OCI-LY1 (cell line): ENCODE measurements around the gene ZNF30.

Experiments used
- H2AFZ ChIP-seq: fragments of 200-600 bp; sonication (generic), shearing (Covaris generic); 2 replicates; pipeline ENCODE4 v1.6.0; 2014; ENCODE audit warnings: antibody characterized with exemption, mild to moderate bottlenecking, low read length
- H3F3A ChIP-seq: fragments of 200-600 bp; sonication (generic), shearing (Covaris generic); 2 replicates; pipeline ENCODE4 v1.6.0; 2014; ENCODE audit warnings: mild to moderate bottlenecking, antibody characterized with exemption, low read length, moderate library complexity; ENCODE audit not compliant: insufficient read depth
- H3K27ac ChIP-seq: fragments of 200-600 bp; sonication (generic); 2 replicates; pipeline ENCODE4 v1.5.1; 2014; ENCODE audit warnings: low read length, mixed run types, mild to moderate bottlenecking, low read depth; ENCODE audit not compliant: poor library complexity, severe bottlenecking
- H3K27me3 ChIP-seq: fragments of 200-600 bp; sonication (generic); 2 replicates; pipeline ENCODE4 v1.6.0; 2014; ENCODE audit warnings: antibody characterized with exemption, mild to moderate bottlenecking, low read length, moderate library complexity; ENCODE audit not compliant: insufficient read depth
- H3K36me3 ChIP-seq: fragments of 200-600 bp; sonication (generic); 2 replicates; pipeline ENCODE4 v1.6.1; 2014; ENCODE audit warnings: mild to moderate bottlenecking, antibody characterized with exemption, low read length, moderate library complexity, mixed read lengths; ENCODE audit not compliant: insufficient read depth
- H3K4me1 ChIP-seq: fragments of 200-600 bp; sonication (generic); 2 replicates; pipeline ENCODE4 v1.5.1; 2014; ENCODE audit warnings: mild to moderate bottlenecking, low read length, moderate library complexity; ENCODE audit not compliant: insufficient read depth, severe bottlenecking
- H3K4me2 ChIP-seq: fragments of 200-600 bp; sonication (generic), shearing (Covaris generic); 2 replicates; pipeline ENCODE4 v1.6.1; 2014; ENCODE audit warnings: low read length
- H3K4me3 ChIP-seq: fragments of 200-600 bp; sonication (generic); 2 replicates; pipeline ENCODE4 v1.5.1; 2014; ENCODE audit warnings: low read length, low read depth, mild to moderate bottlenecking, mixed read lengths; ENCODE audit not compliant: poor library complexity, severe bottlenecking
- H3K79me2 ChIP-seq: fragments of 200-600 bp; shearing (Covaris generic); 2 replicates; pipeline ENCODE4 v1.6.1; 2016; ENCODE audit warnings: mixed run types, low read length, mixed read lengths; ENCODE audit not compliant: insufficient read depth
- H3K9ac ChIP-seq: fragments of 200-600 bp; sonication (generic), shearing (Covaris generic); 2 replicates; pipeline ENCODE4 v1.6.1; 2014; ENCODE audit warnings: mild to moderate bottlenecking, low read length, mixed read lengths
- H3K9me2 ChIP-seq: fragments of 200-600 bp; sonication (generic), shearing (Covaris generic); 2 replicates; pipeline ENCODE4 v1.6.1; 2014; ENCODE audit warnings: low read depth, mild to moderate bottlenecking, low read length, mixed read lengths
- H3K9me3 ChIP-seq: fragments of 200-600 bp; shearing (Covaris generic); 2 replicates; pipeline ENCODE4 v1.6.1; 2014; ENCODE audit warnings: low read length, mixed read lengths
- H4K20me1 ChIP-seq: fragments of 200-600 bp; sonication (generic), shearing (Covaris generic); 2 replicates; pipeline ENCODE4 v1.6.0; 2016; ENCODE audit warnings: mild to moderate bottlenecking, low read length; ENCODE audit not compliant: insufficient read depth
- CTCF ChIP-seq: fragments of 200-600 bp; sonication (generic), shearing (Covaris generic); IDR thresholded peaks from 2 replicates; pipeline ENCODE4 v1.5.1; 2017; ENCODE audit warnings: mild to moderate bottlenecking, antibody characterized with exemption, low read length, moderate library complexity, mixed read lengths
- EZH2 ChIP-seq: fragments of 200-600 bp; sonication (generic), shearing (Covaris generic); IDR thresholded peaks from 2 replicates; pipeline ENCODE4 v1.8.0; 2017; ENCODE audit warnings: borderline replicate concordance, mixed run types, mild to moderate bottlenecking, antibody characterized with exemption, low read length, moderate library complexity, mixed read lengths

ZNF30 gene

GRCh38 chr19:34936184-34936583 lies 9.5 kb downstream of the ZNF30 start:
- Histone ChIP-seq H3F3A (no peaks in the 10 kb centered on the region), H3K79me2 (no peaks in the 10 kb centered on the region), H2AFZ (no peak overlapping the region), H3K36me3 (no peaks in the 10 kb centered on the region), H3K4me2 (no peak overlapping the region), H3K9me3 (peaks cover 3% of the 10 kb centered on the region; the same call in 1 of the 2 replicates), H3K27ac (no peak overlapping the region), H3K9ac (no peak overlapping the region), H3K27me3 (no peaks in the 10 kb centered on the region), H3K9me2 (no peaks in the 10 kb centered on the region), H3K4me1 (no peaks in the 10 kb centered on the region), H4K20me1 (no peaks in the 10 kb centered on the region), H3K4me3 (no peak overlapping the region)
- no peak for TF ChIP-seq EZH2
- TF ChIP-seq CTCF: no peak

DNA sequence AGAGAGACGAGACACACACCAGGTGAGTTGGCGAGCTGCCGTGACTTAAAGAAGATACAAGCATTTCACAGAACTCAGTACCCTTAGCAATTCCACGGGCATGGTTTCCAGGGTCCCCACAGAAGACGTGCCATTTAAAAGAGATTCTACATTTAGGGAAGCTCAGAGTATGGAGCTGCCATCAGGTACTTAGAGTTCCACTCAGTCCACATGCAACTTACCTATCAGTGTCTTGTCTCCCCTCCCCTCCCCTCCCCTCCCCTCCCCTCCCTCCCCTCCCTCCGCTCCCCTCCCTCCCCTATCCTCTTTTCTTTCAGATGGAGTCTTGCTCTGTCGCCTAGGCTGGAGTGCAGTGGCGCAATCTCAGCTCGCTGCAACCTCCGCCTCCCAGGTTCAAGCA lies 12.2 kb downstream of the ZNF30 start:
- H2AFZ ChIP-seq: no peak overlapping the region
- H3K9ac ChIP-seq: no peak overlapping the region
- H3K4me2 ChIP-seq: no peak overlapping the region
- H3K9me3 ChIP-seq: peaks cover 14% of the 10 kb centered on the region
- H3K9me2 ChIP-seq: no peaks in the 10 kb centered on the region
- H3K4me1 ChIP-seq: no peaks in the 10 kb centered on the region
- no peak overlapping the region for H3K27ac ChIP-seq
- H3K4me3 ChIP-seq: no peak overlapping the region
- TF ChIP-seq EZH2 (no peak), CTCF (no peak)
- H3K36me3 ChIP-seq: no peaks in the 10 kb centered on the region; the same call in 1 of the 2 replicates
- H4K20me1 ChIP-seq: no peaks in the 10 kb centered on the region
- H3F3A ChIP-seq: no peaks in the 10 kb centered on the region
- no peaks in the 10 kb centered on the region for H3K79me2 ChIP-seq
- no peaks in the 10 kb centered on the region; the same call in 1 of the 2 replicates for H3K27me3 ChIP-seq

DNA sequence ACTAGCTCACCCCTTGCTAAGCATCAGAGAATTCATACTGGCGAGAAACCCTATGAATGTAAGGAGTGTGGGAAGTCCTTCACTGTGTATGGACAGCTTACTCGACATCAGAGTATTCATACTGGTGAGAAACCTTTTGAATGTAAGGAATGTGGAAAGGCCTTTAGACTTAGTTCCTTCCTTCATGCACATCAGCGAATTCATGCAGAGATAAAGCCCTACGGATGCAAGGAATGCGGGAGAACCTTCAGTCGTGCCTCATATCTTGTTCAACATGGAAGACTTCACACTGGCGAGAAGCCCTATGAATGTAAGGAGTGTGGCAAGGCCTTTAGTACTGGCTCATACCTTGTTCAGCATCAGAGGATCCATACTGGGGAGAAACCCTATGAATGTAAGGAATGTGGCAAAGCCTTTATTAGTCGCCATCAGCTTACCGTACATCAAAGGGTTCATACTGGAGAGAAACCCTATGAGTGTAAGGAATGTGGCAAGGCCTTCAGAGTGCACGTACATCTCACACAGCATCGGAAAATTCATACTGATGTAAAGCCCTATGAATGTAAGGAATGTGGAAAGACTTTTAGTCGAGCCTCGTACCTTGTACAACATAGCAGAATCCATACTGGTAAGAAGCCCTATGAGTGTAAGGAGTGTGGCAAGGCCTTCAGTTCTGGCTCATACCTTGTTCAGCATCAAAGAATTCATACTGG lies 17.3 kb downstream of the ZNF30 start:
- H3K36me3 ChIP-seq: no peaks in the 10 kb centered on the region; the same call in 1 of the 2 replicates
- H3K79me2 ChIP-seq: no peaks in the 10 kb centered on the region
- no peak overlapping the region for H3K4me3 ChIP-seq
- TF ChIP-seq EZH2 (no peak), CTCF (no peak)
- H3K9me2 ChIP-seq: no peaks in the 10 kb centered on the region
- no peak overlapping the region for H3K4me2 ChIP-seq
- no peak overlapping the region for H2AFZ ChIP-seq
- no peaks in the 10 kb centered on the region for H3K4me1 ChIP-seq
- H3K27me3 ChIP-seq: no peaks in the 10 kb centered on the region; the same call in 1 of the 2 replicates
- no peak overlapping the region for H3K27ac ChIP-seq
- no peak overlapping the region for H3K9ac ChIP-seq
- H4K20me1 ChIP-seq: no peaks in the 10 kb centered on the region
- H3F3A ChIP-seq: no peaks in the 10 kb centered on the region
- peaks cover 32% of the 10 kb centered on the region for H3K9me3 ChIP-seq
